NCI-H446 (cell line): ENCODE results near the gene RNF186.
A peak's percentile ranks its signal among the peaks of the same experiment; 100 is the strongest.
"Not testable (repeated sequence)": the region's sequence is repeated elsewhere in the genome, so short reads cannot be mapped to it uniquely, and the experiment has no call there.

ENCODE experiments used
- DNase-seq, 2 experiments: peaks; one replicate each; lab custom pipeline; 2025; lab: John Stamatoyannopoulos, UW

Gene RNF186

DNA sequence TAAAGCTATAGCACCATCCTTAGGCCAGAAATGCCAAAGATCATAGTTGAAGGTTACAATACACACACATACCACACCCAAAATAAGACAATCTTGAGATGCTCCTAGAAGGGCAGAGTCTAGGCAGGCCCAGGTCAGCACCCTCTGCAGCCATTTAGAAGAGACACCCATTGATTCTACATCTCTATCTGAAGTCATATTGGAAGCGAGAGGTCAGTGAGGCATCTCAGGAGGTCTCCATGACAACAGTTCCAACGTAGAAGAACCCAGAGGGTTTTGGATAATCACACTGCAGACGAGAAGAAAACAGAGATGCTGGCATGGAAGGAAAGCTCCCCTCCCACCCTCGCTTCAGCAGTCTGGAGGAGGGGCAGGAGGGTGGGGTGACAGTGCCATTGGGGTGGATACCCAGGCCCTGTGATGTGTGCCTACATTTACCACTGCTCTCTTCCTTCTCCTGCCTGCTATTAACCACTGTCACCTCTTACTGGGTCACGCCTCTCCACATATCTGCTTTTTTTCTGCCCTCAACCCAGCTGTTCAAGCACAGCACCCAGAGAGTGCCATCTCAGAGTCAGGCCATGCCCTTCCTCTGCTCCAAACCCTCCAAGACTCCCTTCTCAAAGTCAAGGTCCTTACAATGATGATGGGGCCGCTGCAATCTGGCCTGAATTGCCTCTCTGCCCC is 21.6 kb downstream of the RNF186 start:
- no peak for DNase-seq

DNA sequence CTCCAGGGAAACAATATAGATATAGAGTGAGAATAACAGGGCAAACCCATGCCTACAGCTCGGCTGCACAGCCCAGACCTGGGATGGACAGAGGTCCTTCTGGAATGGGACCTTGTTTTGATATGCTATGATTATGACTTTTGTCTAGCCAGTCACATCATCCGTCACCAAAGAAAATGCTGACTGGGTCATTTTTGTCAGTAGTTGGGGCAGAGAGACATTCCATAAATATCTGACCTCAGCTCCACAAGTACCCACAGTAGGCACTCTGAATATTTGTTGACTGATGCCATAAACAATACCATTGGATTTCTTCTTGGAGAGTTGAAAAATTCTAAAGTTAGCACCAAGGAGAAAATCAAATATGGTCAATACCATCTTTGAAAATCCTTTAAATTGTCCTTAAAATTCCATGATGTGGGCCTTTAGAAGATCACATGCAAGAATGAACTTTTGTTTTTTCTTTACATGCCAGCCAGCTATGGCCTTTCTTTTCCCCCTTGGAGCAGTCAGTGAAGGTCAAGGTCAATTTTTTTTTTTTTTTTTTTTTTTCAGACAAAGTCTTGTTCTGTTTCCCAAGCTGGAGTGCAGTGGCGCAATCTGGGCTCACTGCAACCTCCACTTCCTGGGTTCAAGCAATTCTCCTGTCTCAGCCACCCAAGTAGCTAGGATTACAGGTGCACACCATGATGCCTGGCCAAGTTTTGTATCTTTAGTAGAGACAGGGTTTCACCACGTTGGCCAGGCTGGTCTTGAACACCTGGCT is 22.7 kb downstream of the RNF186 start:
- no peak for DNase-seq

DNA sequence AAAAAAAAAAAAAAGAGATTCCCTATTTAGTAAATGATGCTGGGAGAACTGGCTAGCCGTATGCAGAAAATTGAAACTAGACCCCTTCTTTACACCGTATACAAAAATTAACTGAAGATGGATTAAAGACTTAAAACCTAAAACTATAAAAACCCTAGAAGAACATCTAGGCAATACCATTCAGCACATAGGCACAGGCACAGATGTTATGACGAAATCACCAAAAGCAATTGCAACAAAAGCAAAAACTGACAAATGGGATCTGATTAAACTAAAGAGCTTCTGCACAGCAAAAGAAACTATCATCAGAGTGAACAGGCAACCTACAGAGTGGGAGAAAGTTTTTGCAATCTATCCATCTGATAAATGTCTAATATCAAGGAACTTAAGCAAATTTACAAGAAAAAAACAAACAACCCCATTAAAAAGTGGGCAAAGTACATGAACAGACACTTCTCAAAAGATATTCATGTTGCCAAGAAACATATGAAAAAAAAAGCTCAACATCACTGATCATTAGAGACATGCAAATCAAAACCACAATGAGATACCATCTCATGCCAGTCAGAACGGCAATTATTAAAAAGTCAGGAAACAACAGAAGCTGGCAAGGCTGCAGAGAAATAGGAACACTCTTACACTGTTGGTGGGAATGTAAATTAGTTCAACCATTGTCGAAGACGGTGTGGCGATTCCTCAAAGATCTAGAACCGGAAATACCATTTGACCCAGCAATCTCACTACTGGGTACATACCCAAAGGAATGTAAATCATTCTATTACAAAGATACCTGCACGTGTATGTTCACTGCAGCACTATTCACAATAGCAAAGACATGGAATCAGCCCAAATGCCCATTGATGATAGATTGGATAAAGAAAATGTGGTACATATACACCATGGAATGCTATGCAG is 24.8 kb downstream of the RNF186 start:
- DNase-seq: not testable (repeated sequence)

DNA sequence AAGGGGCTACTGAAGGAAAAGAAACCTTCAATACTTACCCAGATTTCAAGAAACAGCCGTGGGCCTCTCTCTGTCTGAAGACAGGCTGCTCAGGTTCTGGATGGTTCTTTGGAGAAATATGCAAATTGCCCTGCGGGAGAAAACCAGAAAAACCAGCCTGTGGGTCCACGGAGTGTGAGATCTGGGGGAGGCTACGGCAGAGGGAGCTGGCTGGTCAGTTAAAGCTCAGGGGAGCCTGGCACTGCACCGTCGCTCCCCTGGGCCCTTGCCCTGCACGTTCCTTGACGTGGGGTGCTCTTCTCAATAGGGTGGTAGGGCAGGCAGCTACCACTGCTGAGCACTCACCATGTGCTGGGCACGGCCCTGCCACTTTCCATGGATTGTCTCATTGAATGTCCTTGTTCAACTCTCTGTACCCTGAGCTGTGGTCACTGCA is 28.1 kb downstream of the RNF186 start:
- DNase-seq: no peak

DNA sequence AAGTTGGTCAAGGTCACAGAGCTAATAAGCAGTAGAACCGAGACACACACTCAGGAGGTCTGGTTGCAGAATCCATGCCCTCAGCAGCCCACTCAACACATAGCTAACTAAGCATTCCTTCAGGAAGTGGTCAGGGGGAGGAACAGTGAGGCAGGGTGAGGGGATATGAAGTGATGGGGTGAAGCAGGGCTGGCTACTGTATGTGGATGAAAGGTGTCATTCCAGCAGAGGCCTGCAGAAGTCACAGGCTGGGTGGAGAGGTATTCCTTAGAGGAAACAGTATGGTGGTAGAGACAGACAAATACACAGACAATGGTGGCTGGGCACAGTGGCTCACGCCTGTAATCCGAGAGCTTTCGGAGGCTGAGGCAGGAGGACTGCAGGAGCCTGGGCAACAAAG is 29.4 kb downstream of the RNF186 start:
- no peak for DNase-seq

DNA sequence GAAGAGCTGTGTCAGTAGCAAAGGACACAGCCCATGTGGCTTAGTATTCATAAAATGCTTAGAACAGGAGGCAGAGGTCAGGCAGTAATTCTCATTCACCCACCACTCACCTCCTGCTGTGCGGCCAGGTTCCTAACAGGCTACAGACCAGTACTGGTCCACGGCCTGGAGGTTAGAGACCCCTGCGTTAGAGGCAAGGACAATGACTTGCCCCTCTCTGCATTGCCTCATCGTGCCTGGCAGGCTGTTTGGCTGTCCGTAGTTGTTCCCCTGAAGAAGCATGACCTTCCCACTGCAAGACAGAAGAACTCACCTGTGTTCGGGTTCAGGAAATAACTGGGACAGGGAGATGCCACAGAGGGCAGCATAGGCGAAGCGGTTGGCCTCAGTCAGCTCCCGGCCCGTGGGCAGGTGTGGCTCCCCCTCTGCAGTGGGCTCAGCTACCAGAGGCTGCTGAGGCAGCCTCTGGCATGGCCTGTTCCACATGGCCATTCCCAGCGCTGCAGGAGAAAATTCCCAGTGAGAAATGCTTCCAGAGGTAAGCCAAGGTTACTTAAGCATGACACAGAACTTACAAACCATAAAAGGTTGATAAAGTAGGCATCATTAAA is 34.7 kb downstream of the RNF186 start:
- DNase-seq: no peak

DNA sequence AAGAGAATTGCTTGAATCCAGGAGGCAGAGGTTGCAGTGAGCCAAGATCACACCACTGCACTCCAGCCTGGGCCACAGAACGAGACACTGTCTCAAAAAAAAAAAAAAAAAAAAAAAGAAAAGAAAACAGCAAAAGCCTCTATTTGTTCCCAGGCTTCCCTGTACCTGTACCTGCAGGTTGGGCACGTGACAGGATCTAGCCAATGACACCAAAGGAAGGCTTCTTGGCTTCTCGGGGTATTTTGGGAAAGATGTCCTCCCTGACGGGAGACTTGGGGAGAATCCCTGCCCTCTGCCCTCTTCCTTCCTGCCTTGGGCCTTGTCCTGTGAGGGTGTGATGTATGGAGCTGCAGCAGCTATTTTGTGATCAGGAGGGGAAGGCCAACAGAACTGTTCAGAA is 38.1 kb downstream of the RNF186 start:
- DNase-seq: no peak

DNA sequence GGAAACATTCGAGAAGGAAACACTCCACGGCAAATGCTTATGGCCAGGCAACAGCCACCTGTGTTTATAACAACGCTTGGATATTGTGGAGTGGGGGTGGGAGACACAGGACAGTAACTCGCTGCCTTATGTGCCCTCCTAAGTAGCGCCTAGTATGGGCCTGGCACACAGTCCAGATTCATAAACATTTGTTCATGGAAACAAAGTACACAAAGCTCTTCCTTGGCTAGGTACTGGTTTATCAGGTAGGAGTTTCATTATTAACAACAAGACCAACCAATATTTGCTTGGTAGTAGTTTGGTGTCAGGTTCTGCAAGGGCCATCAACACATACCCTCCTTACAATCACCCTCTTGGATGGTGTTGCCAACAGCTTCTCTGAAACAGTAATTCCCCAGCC is 38.8 kb downstream of the RNF186 start:
- DNase-seq: no peak

DNA sequence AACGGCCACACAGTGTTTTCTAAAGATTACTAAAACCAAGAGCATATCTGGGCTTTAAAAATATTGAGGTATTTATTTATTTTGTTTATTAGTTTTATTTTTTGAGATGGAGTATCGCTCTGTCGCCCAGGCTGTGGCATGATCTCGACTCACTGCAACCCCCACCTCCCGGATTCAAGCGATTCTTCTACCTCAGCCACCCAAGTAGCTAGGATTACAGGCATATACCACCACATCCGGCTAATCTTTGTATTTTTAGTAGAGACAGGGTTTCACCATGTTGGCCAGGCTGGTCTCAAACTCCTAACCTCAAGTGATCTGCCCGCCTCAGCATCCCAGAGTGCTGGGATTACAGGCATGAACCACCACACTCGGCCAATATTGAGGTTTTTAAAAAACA is 39.3 kb downstream of the RNF186 start:
- DNase-seq: no peak

DNA sequence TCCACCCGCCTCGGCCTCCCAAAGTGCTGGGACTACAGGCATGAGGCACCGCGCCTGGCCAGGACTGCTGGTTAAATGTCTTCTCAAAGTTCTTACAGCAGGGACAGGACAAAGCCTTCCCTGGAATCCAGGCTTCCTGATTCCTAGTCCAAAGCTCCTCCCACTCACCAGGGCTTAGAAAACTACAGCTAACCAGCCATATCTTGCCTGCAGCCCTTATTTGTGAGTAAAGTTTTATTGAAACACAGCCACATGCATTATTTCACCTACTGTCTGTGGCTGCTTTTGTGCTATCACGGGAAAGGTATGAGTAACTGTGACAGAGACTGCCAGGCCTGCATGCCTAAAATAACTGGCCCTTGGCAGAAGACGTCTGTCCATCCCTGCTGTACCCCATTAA is 39.8 kb downstream of the RNF186 start:
- no peak for DNase-seq

DNA sequence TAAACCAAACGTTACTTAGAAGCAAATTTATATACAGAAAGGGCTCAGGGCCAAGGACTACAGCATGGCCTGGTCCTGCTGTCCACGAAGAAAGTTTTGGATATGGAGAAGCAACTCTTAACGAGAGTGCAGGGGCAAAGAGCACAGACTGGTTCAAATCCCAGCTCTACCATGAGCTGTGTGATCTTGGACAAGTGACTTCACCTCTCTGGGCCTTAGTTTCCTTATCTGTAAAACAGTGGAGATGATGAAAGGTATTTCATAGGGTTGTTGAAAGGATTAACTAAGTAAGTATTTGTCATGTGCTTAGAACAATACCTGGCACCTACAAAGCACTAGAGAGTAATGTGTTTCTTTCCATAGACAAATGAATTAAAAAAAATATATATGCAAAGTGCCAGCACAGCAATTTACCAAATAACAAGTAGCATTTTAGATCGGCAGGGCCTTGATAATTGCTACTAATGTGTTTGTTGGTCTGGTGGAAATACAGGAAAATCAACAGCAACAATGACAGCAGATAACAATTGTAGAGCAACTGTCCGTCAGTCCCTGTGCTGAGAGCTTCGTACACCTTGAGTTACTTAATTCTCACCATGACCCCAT is 40.8 kb downstream of the RNF186 start:
- no peak for DNase-seq

DNA sequence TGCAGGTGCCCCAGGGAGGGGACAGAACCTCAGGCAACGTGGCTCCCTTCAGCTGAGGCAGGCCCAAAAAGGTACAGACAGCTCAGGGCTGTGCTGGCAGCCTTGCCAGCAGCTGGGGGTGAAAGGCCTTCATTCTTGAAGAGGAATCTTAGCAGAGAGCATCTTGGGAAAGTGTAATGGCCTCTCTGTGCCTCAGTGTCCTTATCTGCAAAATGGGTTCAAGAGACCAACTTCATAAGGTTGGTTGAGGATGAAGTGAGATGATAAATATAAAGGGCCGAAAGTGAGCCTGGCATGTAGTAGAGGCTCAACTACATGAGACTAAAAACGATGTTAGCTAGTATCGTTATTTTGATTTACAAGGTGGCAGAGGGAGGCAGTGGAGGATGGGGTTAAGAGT is 41.6 kb downstream of the RNF186 start:
- no peak for DNase-seq

DNA sequence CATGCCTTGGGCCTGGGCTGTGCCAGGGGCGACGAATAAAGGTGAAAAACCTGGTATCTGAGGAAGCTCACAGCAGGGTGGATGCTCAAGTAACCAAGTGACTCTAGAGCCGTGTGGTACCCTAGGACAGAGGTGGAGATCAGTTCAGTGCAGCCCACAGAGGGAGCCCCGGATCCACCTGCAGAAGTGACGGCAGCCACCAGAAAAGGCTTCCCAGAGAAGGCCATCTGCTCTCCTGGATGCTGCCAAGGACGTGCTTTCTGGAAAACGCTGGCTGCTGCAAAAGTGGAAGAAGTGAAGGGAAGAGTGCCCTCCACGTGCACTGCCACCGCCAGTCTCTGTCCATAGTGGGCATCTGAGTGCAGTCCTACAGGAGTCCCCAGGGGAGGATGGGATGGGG is 43.0 kb downstream of the RNF186 start:
- DNase-seq: peak in 1 of 2 experiments; percentile 20

DNA sequence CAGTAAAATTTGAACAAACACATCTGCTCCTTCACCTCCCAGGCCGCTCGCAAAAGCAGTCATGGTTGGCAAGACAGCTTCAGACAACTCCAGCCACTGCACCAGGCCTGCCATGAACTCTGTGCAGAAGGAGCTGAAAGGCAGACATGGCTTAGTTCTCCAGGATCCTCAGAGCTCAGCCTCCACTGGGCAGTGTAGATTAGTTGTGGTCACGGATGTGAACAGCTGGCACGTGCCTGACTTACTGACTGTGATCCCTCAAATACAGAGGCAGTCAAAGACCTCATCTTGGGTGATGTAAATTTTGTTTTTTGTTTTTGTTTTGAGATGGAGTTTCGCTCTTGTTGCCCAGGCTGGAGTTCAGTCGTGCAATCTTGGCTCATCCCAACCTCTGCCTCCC is 43.7 kb downstream of the RNF186 start:
- no peak for DNase-seq

DNA sequence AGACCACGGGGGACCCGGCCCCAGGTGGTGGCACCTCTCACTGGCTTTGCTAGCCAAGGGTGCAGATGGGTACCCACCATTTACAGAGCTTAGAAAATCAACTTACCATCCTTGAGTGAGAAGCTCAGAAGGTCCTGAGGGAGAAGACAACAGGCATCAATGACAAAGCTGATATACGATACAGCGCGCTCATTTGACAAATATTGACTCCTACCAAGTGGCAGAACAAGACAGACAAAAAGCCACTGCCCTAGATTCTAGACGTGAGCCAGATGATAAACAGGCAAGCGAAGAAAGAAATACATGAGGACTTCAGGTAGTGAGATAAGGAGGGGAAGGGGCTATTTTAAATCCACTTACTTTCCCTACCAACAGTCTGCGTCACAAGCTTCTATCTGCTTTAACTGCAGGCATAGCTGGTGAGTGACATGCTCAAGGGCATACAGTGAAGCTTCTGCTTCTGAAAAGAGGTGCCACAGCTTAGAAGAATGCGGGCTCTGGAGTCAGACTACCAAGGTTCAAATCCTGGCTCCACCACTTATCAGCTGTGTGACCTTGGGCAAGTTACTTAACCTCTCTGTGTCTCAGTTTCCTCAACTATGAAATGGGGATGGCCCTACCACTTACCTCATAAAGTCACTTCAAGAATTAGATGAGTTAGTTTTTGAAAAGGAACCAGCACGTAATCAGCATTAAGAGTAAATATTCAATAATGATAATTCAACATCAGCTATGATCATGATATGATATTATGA is 44.5 kb downstream of the RNF186 start:
- DNase-seq: no peak

DNA sequence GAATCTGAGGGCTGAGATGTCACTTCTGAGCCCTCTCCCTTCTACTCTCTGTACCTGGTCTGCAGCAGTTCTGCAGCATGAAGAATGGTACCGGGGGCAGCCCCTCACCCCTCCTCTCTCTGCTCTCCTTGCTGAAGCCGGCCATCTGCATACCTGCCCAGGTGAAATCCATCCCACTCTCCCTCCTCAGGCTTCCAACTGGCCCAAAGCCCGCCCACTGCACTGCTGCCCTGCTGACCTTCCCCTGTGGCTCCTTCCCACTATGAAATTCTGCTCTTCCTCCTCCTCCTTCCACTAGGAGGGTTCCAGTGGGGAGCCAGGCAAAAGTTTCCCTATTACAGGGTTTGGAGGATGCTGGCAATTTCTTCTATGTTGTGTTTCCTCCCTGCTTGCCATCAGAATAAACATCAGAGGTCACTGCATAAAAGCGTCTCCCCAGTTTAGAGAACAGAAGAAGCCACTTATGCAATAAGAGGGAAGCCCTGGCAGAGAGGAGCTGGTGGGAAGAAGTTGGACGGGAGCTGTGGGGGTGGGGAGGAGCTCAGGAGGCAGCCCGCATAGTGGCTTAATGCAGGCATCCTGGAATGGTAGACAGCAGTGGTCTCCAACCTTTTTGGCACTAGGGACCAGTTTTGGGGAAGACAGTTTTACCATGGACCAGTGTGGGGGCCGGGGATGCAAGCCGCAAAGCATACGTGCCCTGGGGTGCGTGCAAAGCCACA is 45.7 kb downstream of the RNF186 start:
- no peak for DNase-seq

DNA sequence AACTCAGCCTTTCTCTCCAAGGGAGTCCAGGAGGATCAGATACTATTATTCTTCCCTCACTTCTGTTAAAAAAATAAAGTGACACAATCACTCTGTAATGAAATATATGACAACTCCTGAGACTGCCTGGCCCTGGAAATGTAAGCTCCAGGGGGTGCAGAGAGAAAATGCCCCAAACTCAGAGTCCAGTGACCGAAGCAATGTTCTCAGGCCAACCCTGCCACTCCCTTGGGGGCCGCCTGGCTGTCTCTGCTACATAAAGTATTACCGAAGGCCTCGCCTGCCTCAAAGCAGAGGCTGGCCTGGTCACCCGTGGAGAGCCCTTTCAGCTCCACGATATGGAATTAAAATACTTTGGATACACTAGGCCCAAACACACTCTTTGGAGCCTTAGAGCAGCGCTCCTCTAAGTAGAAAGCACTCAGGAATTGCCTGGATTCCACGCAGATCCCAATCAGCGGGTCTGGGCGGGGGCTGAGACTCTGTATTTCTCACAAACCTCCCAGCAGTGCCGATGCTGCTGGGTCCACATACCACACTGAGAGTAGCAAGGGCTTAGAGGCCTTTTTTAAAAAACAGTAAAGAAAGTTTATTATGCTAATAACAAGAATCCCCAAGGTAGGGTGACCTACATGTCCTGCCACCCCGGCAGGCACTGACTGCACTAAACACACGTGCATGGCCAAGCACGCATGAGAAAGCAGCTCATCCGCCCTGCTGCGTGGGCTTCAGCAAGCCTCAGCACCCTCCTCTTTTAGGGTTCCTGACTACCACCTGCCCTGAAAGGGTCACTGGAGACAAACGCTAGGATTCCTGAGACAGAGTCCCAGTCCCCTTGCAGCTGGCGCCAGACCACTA is 46.5 kb downstream of the RNF186 start:
- DNase-seq: no peak

DNA sequence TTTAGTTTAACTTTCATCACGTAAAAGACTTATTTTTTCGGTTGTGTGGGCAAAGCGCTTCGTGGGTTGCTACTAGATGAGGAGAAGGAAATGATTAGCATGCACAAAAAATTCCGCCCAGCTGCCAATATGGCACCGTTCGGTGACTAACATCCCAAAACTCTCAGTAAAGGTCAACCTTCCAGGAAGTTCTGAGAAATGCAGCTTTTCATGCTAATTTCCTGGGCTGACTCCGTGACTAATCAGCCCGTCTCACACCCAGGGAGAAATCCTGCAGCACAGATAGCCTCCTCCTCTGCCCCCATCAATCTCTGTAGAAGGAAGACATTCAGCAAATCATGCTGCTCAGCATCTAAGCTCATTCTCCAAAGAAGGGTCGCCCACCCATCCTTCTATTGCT is 49.5 kb downstream of the RNF186 start:
- no peak for DNase-seq

DNA sequence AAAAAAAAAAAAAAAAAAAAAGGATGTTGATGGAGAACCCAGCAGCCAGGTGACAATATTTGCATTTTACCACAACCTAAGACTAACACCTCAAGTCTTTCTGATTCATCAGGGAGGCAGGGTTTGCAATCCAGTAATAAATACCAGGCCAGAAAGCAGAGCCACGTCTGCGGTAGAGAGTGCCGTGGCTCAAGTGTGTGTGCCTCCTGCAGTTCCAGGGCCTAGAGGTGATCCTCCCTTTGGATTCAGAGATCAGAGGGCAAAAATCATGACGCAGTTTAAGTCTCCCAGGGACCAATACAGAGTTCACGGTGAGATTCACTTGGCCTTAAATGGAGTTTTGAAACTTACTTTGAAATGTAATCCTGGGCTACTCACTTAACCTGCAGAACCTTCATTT is 50.2 kb downstream of the RNF186 start:
- DNase-seq: no peak
